T-helper 1 cell (primary cell): Measurements from ENCODE around the gene PGBD4.
"Not testable (repeated sequence)": the region's sequence is repeated elsewhere in the genome, so short reads cannot be mapped to it uniquely, and the experiment has no call there.

Experiments used
- DNase-seq, 5 donors: peaks; one replicate each; pipeline ENCODE4 v3.0.0-alpha.2; 2012 to 2020

The PGBD4 gene

DNA sequence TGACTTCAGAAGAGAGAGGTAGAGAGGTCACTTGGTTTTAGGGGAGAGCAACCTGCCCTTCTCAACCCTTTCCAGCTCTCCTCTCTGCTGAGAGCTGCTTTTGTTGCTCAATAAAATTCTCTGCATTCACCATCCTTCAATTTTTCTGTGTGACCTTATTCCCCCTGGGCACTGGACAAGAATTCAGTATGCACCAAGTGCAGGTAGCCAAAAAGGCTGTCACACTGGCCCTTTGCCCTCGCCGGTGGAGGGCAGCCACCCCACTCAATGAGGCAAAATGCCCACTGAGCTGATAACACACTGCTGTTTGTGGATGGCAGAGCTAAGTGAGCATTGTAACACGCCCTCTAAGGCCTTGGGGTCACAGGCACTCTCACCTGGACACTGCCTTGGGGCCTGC is 12.9 kb downstream of the PGBD4 start:
- no peak for DNase-seq

GRCh38 chr15:34116620-34117019 is 14.7 kb downstream of the PGBD4 start:
- DNase-seq = no peak

GRCh38 chr15:34119291-34119690 is 17.4 kb downstream of the PGBD4 start:
- no peak for DNase-seq

GRCh38 chr15:34120420-34120819 is 18.5 kb downstream of the PGBD4 start:
- not testable (repeated sequence) for DNase-seq

DNA sequence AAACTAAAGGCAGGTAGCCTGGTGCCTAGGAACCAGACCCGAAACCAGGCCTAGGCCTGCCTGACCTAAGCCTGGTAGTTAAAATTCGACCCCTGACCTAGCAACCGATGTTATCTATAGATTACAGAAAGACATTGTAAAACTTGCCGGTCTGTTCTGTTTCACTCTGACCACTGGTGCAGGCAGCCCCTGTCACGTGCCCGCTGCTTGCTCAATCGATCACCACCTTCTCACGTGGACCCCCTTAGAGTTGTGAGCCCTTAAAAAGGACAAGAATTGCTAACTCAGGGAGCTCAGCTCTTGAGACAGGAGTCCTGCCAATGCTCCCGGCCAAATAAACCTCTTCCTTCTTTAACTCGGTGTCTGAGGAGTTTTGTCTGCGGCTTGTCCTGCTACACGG is 19.9 kb downstream of the PGBD4 start:
- not testable (repeated sequence) for DNase-seq

GRCh38 chr15:34122771-34123183 is 20.9 kb downstream of the PGBD4 start:
- DNase-seq = no peak

GRCh38 chr15:34124651-34125050 is 22.8 kb downstream of the PGBD4 start:
- DNase-seq = no peak

GRCh38 chr15:34125945-34126344 is 24.1 kb downstream of the PGBD4 start:
- no peak for DNase-seq

- no peak for DNase-seq
Measured at GRCh38 chr15:34126522-34126921, 24.6 kb downstream of the PGBD4 start.

GRCh38 chr15:34128898-34129297 is 27.0 kb downstream of the PGBD4 start:
- DNase-seq = no peak

DNA sequence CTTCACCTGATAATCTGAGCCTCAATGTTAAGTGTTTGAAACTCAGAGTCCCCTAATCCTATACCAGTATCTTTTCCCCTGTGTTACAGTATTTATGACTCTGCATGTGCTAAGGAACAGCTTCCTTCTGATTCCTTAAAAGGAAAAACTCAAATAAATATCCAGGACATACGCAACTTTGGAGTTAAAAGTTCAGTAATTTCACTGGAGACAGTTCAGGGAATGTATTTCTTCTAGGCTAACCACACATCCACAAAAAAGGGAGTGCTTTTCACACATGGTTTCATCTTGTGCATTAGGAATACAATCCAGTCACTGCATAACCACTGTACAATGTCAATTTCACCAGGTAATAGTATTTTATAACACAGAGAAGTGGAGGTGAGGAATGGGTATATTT is 31.0 kb downstream of the PGBD4 start:
- DNase-seq = no peak

DNA sequence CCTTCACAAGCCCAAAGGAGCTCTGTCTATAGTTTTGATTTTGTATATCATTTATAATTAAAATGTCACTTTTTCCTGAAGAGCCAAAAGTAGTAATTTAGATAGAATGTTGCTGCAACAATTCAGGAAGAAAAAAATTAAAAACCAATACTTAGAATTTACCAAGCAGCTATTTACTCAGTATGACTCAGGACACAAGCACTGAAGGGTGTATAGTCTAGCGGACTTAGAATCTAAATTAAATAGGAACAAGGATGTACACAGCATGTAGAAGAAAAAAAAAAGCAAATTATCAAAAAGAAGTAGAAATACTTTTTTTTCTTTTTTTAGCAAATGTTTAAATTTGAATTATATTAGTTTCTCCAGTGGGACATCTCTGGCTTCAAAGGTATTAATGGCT is 31.6 kb downstream of the PGBD4 start:
- no peak for DNase-seq

- no peak for DNase-seq
Measured at GRCh38 chr15:34147371-34148140, 45.7 kb downstream of the PGBD4 start.

DNA sequence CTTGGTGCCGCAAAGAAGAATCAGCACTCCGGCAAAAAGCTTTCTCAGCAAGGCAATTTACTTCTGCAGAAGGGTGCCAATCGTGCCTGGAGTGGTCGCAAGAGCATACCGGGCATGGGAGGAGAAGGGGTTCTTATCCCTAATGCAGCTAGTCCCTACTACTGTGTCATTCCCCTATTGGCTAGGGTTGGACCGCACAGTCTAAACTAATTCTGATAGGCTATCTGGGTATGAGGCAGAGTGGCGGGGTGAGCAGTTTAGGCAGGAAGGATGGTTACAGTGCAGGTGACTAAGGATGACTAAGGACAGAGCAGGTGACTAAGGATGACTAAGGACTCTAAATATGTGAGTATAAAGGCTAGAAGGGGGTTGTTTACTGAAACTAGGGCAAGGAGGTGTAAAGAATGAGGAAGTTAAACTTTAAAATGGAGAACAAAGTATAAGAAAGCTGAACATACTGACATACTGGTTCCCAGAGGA is 52.9 kb downstream of the PGBD4 start:
- DNase-seq = no peak

- DNase-seq = no peak
Measured at GRCh38 chr15:34155859-34156258, 54.0 kb downstream of the PGBD4 start.
